H1 (cell line): Measurements from ENCODE around the gene WWP2. TPM values are rescaled to one million over a fixed set of nuclear protein-coding genes. Genes with fewer than 3 reads are reported as not detected.

ENCODE experiments used
- CTCF ChIA-PET: fragments of 300-600 bp; sonication (Branson Sonifier 250); formaldehyde crosslinking; loops from one replicate; lab custom pipeline; 2021; ENCODE audit not compliant: partially characterized antibody; lab: Charles Lee
- POLR2A ChIA-PET: fragments of 300-600 bp; sonication (Branson Sonifier 250); formaldehyde crosslinking; loops from one replicate; lab custom pipeline; 2021; ENCODE audit warnings: inconsistent platforms; ENCODE audit not compliant: partially characterized antibody; lab: Charles Lee
- DNase-seq, 2 experiments: peaks; one replicate each; pipeline versions ENCODE4 v3.0.0 to v3.0.0-alpha.2; 2010 to 2022; ENCODE audit warnings: low spot score in 2 of 2, low read depth in 1 of 2, mixed read lengths in 1 of 2
- FAIRE-seq: peaks from 2 replicates; lab custom pipeline; 2011; peaks lifted over from hg19 to GRCh38; lab: Jason Lieb, UNC
- H2AFZ ChIP-seq: 2 replicates; pipeline ENCODE4 v1.8.1; 2012; ENCODE audit warnings: low read length, inconsistent platforms
- H2AK5ac ChIP-seq: 2 replicates; pipeline ENCODE4 v1.6.1; 2013; ENCODE audit warnings: low read depth, low read length
- H2BK120ac ChIP-seq: replicated peaks from 2 replicates; pipeline ENCODE3; 2013; ENCODE audit warnings: low read depth, low read length, inconsistent platforms
- H2BK12ac ChIP-seq: 2 replicates; pipeline ENCODE4 v1.6.1; 2013; ENCODE audit warnings: low read depth, low read length
- H2BK15ac ChIP-seq: 2 replicates; pipeline ENCODE4 v1.6.1; 2013; ENCODE audit warnings: low read length
- H2BK20ac ChIP-seq: 2 replicates; pipeline ENCODE4 v1.6.1; 2013; ENCODE audit warnings: low read length
- H2BK5ac ChIP-seq: 2 replicates; pipeline ENCODE4 v1.6.1; 2013; ENCODE audit warnings: low read depth, low read length
- H3K14ac ChIP-seq: 2 replicates; pipeline ENCODE4 v1.6.1; 2013; ENCODE audit warnings: inconsistent platforms; ENCODE audit not compliant: insufficient read length
- H3K18ac ChIP-seq: 2 replicates; pipeline ENCODE4 v1.6.1; 2013; ENCODE audit warnings: low read length; ENCODE audit errors: extremely low read depth
- H3K23ac ChIP-seq: 2 replicates; pipeline ENCODE4 v1.6.1; 2013; ENCODE audit warnings: inconsistent platforms; ENCODE audit not compliant: insufficient read length
- H3K23me2 ChIP-seq: 2 replicates; pipeline ENCODE4 v1.6.1; 2013; ENCODE audit warnings: low read depth, low read length
- H3K27ac ChIP-seq: 2 replicates; pipeline ENCODE4 v1.6.1; 2011; ENCODE audit warnings: low read depth, low read length, inconsistent platforms
- H3K27me3 ChIP-seq, 4 experiments: replicated peaks in 1 of 4; 1 replicate in 1 of 4; 2 replicates in 3 of 4; pipeline versions ENCODE4 v1.6.1 to v1.8.1; 2011 to 2013; ENCODE audit warnings: low read length in 3 of 4, mild to moderate bottlenecking in 3 of 4, inconsistent platforms in 2 of 4, mixed read lengths in 2 of 4, moderate library complexity in 1 of 4; ENCODE audit not compliant: control insufficient read depth in 3 of 4, insufficient read depth in 3 of 4; ENCODE audit errors: extremely low read depth in 1 of 4
- H3K36me3 ChIP-seq, 4 experiments: 2 replicates each; pipeline versions ENCODE4 v1.6.1 to v1.8.1; 2011 to 2013; ENCODE audit warnings: mild to moderate bottlenecking in 4 of 4, low read length in 3 of 4, moderate library complexity in 2 of 4, control low read depth in 1 of 4, inconsistent platforms in 1 of 4; ENCODE audit not compliant: insufficient read depth in 4 of 4, control insufficient read depth in 2 of 4
- H3K4ac ChIP-seq: replicated peaks from 2 replicates; pipeline ENCODE3; 2013; ENCODE audit warnings: low read length, low read depth, mixed read lengths, inconsistent platforms; ENCODE audit not compliant: insufficient read length
- H3K4me1 ChIP-seq, 4 experiments: replicated peaks in 1 of 4; 1 replicate in 1 of 4; 2 replicates in 3 of 4; pipeline versions ENCODE4 v1.6.1 to v1.8.1; 2011 to 2013; ENCODE audit warnings: low read length in 3 of 4, inconsistent platforms in 2 of 4, mixed read lengths in 1 of 4; ENCODE audit not compliant: insufficient read depth in 4 of 4, control insufficient read depth in 3 of 4
- H3K4me2 ChIP-seq, 2 experiments: 2 replicates each; pipeline versions ENCODE4 v1.6.1 to v1.8.1; 2011 to 2013; ENCODE audit warnings: low read depth in 2 of 2, low read length in 2 of 2, control low read depth in 1 of 2, inconsistent platforms in 1 of 2, mild to moderate bottlenecking in 1 of 2; ENCODE audit not compliant: insufficient read depth in 1 of 2
- H3K4me3 ChIP-seq, 4 experiments: fragments of 200-600, 300-600 bp in 1 of 4; sonication (generic), shearing (Covaris generic), sonication (Bioruptor Twin) in 1 of 4; 2 replicates each; pipeline versions ENCODE4 v1.5.1 to v1.8.1; 2011 to 2016; ENCODE audit warnings: low read length in 4 of 4, low read depth in 3 of 4, control low read depth in 2 of 4, inconsistent platforms in 2 of 4, mild to moderate bottlenecking in 2 of 4, mixed read lengths in 1 of 4, moderate library complexity in 1 of 4; ENCODE audit not compliant: insufficient read depth in 2 of 4; ENCODE audit errors: extremely low read depth in 1 of 4
- H3K56ac ChIP-seq: replicated peaks from 2 replicates; pipeline ENCODE3; 2013; ENCODE audit warnings: low read depth, mild to moderate bottlenecking, mixed read lengths, low read length, inconsistent platforms; ENCODE audit not compliant: insufficient read length
- H3K79me1 ChIP-seq: 2 replicates; pipeline ENCODE4 v1.6.1; 2013; ENCODE audit warnings: low read depth, low read length, control low read depth
- H3K79me2 ChIP-seq, 2 experiments: 2 replicates each; pipeline versions ENCODE4 v1.6.1 to v1.8.1; 2012 to 2013; ENCODE audit warnings: low read length in 2 of 2, mild to moderate bottlenecking in 2 of 2, inconsistent platforms in 1 of 2; ENCODE audit not compliant: insufficient read depth in 2 of 2, control insufficient read depth in 1 of 2
- H3K9ac ChIP-seq, 4 experiments: replicated peaks in 1 of 4; 1 replicate in 1 of 4; 2 replicates in 3 of 4; pipeline versions ENCODE4 v1.6.1 to v1.8.1; 2011 to 2013; ENCODE audit warnings: low read depth in 3 of 4, low read length in 3 of 4, control low read depth in 2 of 4, mild to moderate bottlenecking in 2 of 4, moderate library complexity in 2 of 4, inconsistent platforms in 1 of 4; ENCODE audit errors: extremely low read depth in 1 of 4
- H3K9me3 ChIP-seq, 2 experiments: 2 replicates each; pipeline versions ENCODE4 v1.6.1 to v1.8.1; 2012 to 2013; ENCODE audit warnings: mild to moderate bottlenecking in 2 of 2, moderate library complexity in 2 of 2, control low read depth in 1 of 2, inconsistent platforms in 1 of 2, low read depth in 1 of 2, low read length in 1 of 2, mixed read lengths in 1 of 2; ENCODE audit not compliant: insufficient read depth in 2 of 2
- H4K20me1 ChIP-seq, 2 experiments: replicated peaks in 1 of 2; 2 replicates each; pipeline versions ENCODE3 to v1.8.1; 2011 to 2013; ENCODE audit warnings: inconsistent platforms in 2 of 2, low read length in 2 of 2, mild to moderate bottlenecking in 1 of 2; ENCODE audit not compliant: insufficient read depth in 2 of 2, control insufficient read depth in 1 of 2
- H4K5ac ChIP-seq: 2 replicates; pipeline ENCODE4 v1.6.1; 2013; ENCODE audit warnings: low read length, low read depth, mixed read lengths, inconsistent platforms; ENCODE audit not compliant: insufficient read length
- H4K8ac ChIP-seq: 2 replicates; pipeline ENCODE4 v1.8.0; 2013; ENCODE audit warnings: mild to moderate bottlenecking, moderate library complexity, low read length, inconsistent platforms; ENCODE audit not compliant: insufficient read depth; ENCODE audit errors: extremely low read depth
- H4K91ac ChIP-seq: replicated peaks from 2 replicates; pipeline ENCODE3; 2013; ENCODE audit warnings: low read length, mixed read lengths, inconsistent platforms; ENCODE audit not compliant: insufficient read length
- CBX5 ChIP-seq: fragments of 300-800, 300-1000 bp; sonication (generic); IDR thresholded peaks from 2 replicates; pipeline ENCODE4 v1.7.1; 2016; ENCODE audit warnings: antibody characterized with exemption, low read length, low read depth
- JUND ChIP-seq: IDR thresholded peaks from 2 replicates; pipeline ENCODE4 v1.6.1; 2011; ENCODE audit warnings: mild to moderate bottlenecking, improper control_type of control experiment, low read length
- POLR2AphosphoS5 ChIP-seq: IDR thresholded peaks from 2 replicates; pipeline ENCODE4 v1.6.1; 2011; ENCODE audit warnings: low read depth, low read length
- RBBP5 ChIP-seq: IDR thresholded peaks from 2 replicates; pipeline ENCODE4 v1.7.1; 2012; ENCODE audit warnings: low read depth, mild to moderate bottlenecking, inconsistent platforms, low read length, moderate library complexity, borderline replicate concordance
- SP1 ChIP-seq: IDR thresholded peaks from 2 replicates; pipeline ENCODE4 v1.6.1; 2011; ENCODE audit warnings: low read depth, low read length
- SP4 ChIP-seq: IDR thresholded peaks from 2 replicates; pipeline ENCODE4 v1.6.1; 2012; ENCODE audit warnings: low read length, inconsistent platforms
- WGBS, 2 experiments: shearing (Covaris generic) in 1 of 2; methylation state at CpG; one replicate each; pipeline versions ENCODE4 v1.1.6 to v1.1.7; 2013 to 2015; ENCODE audit warnings: low lambda C conversion rate in 2 of 2, mixed read lengths in 2 of 2, inconsistent platforms in 1 of 2, low coverage in 1 of 2, missing lambda C conversion rate in 1 of 2; ENCODE audit not compliant: insufficient replicate concordance in 2 of 2, insufficient coverage in 1 of 2, insufficient read length in 1 of 2; ENCODE audit errors: extremely low coverage in 1 of 2, missing lambda C conversion rate in 1 of 2; 5-methylcytosine and 5-hydroxymethylcytosine counted together
- polyA plus RNA-seq, 7 experiments: library from polyadenylated mRNA; depleted of rRNA in 3 of 7; stranded (reverse) in 5 of 7; unstranded in 2 of 7; fragments of >200 nt in 5 of 7; fragments of 200-250 nt in 2 of 7; gene quantifications; 1 replicate in 5 of 7; 2 replicates in 1 of 7; 4 replicates in 1 of 7; pipeline versions ENCODE4 v1.2.1 to v1.2.3, GENCODE V29; 2011 to 2013; ENCODE audit warnings: missing spikeins in 2 of 7, mixed read lengths in 2 of 7
- total RNA-seq: library from RNA; stranded (reverse); fragmentation: NEBNext Ultra II Directional; extraction: Animal tissue kit (Norgen Biotek cat#: 25700); gene quantifications from 2 replicates; pipeline ENCODE4 v1.2.1, GENCODE V29; 2021

WWP2 gene
- total and polyA plus RNA-seq, 2 of the 8 experiments (the other 6 are each of a cell fraction or from before 2014, with no cell fraction given), result 14.1 to 42.2 TPM

- H2BK5ac ChIP-seq, result no peak overlapping the region
- no peak overlapping the region for H4K8ac ChIP-seq
- no peak for FAIRE-seq
- H2BK12ac ChIP-seq, result no peak overlapping the region
- no peaks in the 10 kb centered on the region for H4K20me1 ChIP-seq
- no peaks in the 10 kb centered on the region for H3K9me3 ChIP-seq
- no peak for DNase-seq
- no peaks in the 10 kb centered on the region for H3K23me2 ChIP-seq
- no peak overlapping the region for H3K9ac ChIP-seq
- no peak overlapping the region for H4K91ac ChIP-seq
- no peaks in the 10 kb centered on the region for H3K4me1 ChIP-seq
- H3K27ac ChIP-seq, result no peak overlapping the region
- TF ChIP-seq CBX5 (no peak), SP4 (no peak), POLR2AphosphoS5 (no peak), JUND (no peak), RBBP5 (no peak), SP1 (no peak)
- 0 out of 2 replicates have a peak, but pooled peaks cover 3% of the 10 kb centered on the region for H3K79me1 ChIP-seq
- H2BK120ac ChIP-seq, result no peak overlapping the region
- no peak overlapping the region for H3K18ac ChIP-seq
- H2BK15ac ChIP-seq, result no peak overlapping the region
- H3K4me3 ChIP-seq, result no peak overlapping the region
- H3K56ac ChIP-seq, result no peak overlapping the region
- no peak overlapping the region for H4K5ac ChIP-seq
- H3K79me2 ChIP-seq, result no peaks in the 10 kb centered on the region
- no peak overlapping the region for H3K23ac ChIP-seq
- no peak overlapping the region for H2AFZ ChIP-seq
- H3K14ac ChIP-seq, result no peak overlapping the region
- H3K4me2 ChIP-seq, result no peak overlapping the region
- no peak overlapping the region for H3K4ac ChIP-seq
- CTCF ChIA-PET, result interaction anchor here (0.6 to 1.5 kb wide), 3 partner anchors 17 to 441 kb away, joined by 3 read pairs; no protein-coding TSS in a partner anchor
- 86% methylated on average over 3 of the region's 3 CpGs; no CpG with 5 or more reads in 1 of the 2 experiments for WGBS, 2 experiments
- peaks cover 0 to 4% (median 2%) of the 10 kb centered on the region in 4 experiments; a peak in 4 of 8 replicates for H3K36me3 ChIP-seq
- no peaks in the 10 kb centered on the region for H3K27me3 ChIP-seq
- POLR2A ChIA-PET, result interaction anchor here (0.6 to 1.1 kb wide), 2 partner anchors 10 to 150 kb away, joined by 3 to 4 read pairs; no protein-coding TSS in a partner anchor
- H2AK5ac ChIP-seq, result no peak overlapping the region
- no peak overlapping the region for H2BK20ac ChIP-seq
Observed at GRCh38 chr16:69873783-69874182, 111.7 kb downstream of the WWP2 start.
